ENCODE data around the gene MYO7B. TPM values are rescaled to one million over a fixed set of nuclear protein-coding genes. Genes with fewer than 3 reads are reported as not detected.
A peak's percentile ranks its signal among the peaks of the same experiment; 100 is the strongest.

The MYO7B gene
- polyA plus RNA-seq, 4 donors: 14.2 to 28.9 (median 22.9) TPM

- no peak for DNase-seq (ENCODE audit: low read depth in 4 of 4, low spot score in 2 of 4)
Observed at GRCh38 chr2:127584047-127584446, 48.6 kb downstream of the MYO7B start.

- DNase-seq (ENCODE audit: low read depth in 4 of 4, low spot score in 2 of 4): no peak
Observed at GRCh38 chr2:127584516-127585033, 49.1 kb downstream of the MYO7B start.

- no peak for DNase-seq (ENCODE audit: low read depth in 4 of 4, low spot score in 2 of 4)
Observed at GRCh38 chr2:127585270-127585807, 49.9 kb downstream of the MYO7B start.

GRCh38 chr2:127586136-127586535 lies 50.7 kb downstream of the MYO7B start:
- no peak for DNase-seq (ENCODE audit: low read depth in 4 of 4, low spot score in 2 of 4)

GRCh38 chr2:127586746-127587295 lies 51.3 kb downstream of the MYO7B start:
- no peak for DNase-seq (ENCODE audit: low read depth in 4 of 4, low spot score in 2 of 4)

- DNase-seq (ENCODE audit: low read depth in 4 of 4, low spot score in 2 of 4): no peak
Observed at GRCh38 chr2:127588241-127588640, 52.8 kb downstream of the MYO7B start.

- DNase-seq (ENCODE audit: low read depth in 4 of 4, low spot score in 2 of 4): no peak
Observed at GRCh38 chr2:127589358-127589757, 53.9 kb downstream of the MYO7B start.

GRCh38 chr2:127589841-127590240 lies 54.4 kb downstream of the MYO7B start:
- DNase-seq (ENCODE audit: low read depth in 4 of 4, low spot score in 2 of 4): no peak

- no peak for DNase-seq (ENCODE audit: low read depth in 4 of 4, low spot score in 2 of 4)
Observed at GRCh38 chr2:127590386-127591190, 55.1 kb downstream of the MYO7B start.

- DNase-seq (ENCODE audit: low read depth in 4 of 4, low spot score in 2 of 4): peak in 2 of 4 donors; percentile 28 to 51
Observed at GRCh38 chr2:127591221-127591923, 55.9 kb downstream of the MYO7B start.

- no peak for DNase-seq (ENCODE audit: low read depth in 4 of 4, low spot score in 2 of 4)
Observed at GRCh38 chr2:127592761-127593227, 57.3 kb downstream of the MYO7B start.

GRCh38 chr2:127593228-127594115 lies 58.0 kb downstream of the MYO7B start:
- DNase-seq (ENCODE audit: low read depth in 4 of 4, low spot score in 2 of 4): no peak

GRCh38 chr2:127594116-127594591 lies 58.7 kb downstream of the MYO7B start:
- DNase-seq (ENCODE audit: low read depth in 4 of 4, low spot score in 2 of 4): no peak

GRCh38 chr2:127596311-127597045 lies 61.0 kb downstream of the MYO7B start:
- DNase-seq (ENCODE audit: low read depth in 4 of 4, low spot score in 2 of 4): no peak

GRCh38 chr2:127597046-127597983 lies 61.8 kb downstream of the MYO7B start:
- no peak for DNase-seq (ENCODE audit: low read depth in 4 of 4, low spot score in 2 of 4)

- DNase-seq (ENCODE audit: low read depth in 4 of 4, low spot score in 2 of 4): no peak
Observed at GRCh38 chr2:127597984-127598380, 62.5 kb downstream of the MYO7B start.

- DNase-seq (ENCODE audit: low read depth in 4 of 4, low spot score in 2 of 4): no peak
Observed at GRCh38 chr2:127598711-127599110, 63.2 kb downstream of the MYO7B start.

GRCh38 chr2:127599211-127599610 lies 63.7 kb downstream of the MYO7B start:
- DNase-seq (ENCODE audit: low read depth in 4 of 4, low spot score in 2 of 4): no peak

Measured in left renal cortex interstitium (tissue), 4 donors.